ENCODE measurements around the gene CTSC.

- TF ChIP-seq SMC3 (IDR thresholded peaks at IDR 0.05; ENCODE audit: low read depth, low read length) = no peak
- no peak for TF ChIP-seq FOXJ3 (CRISPR knock-in tag; IDR thresholded peaks at IDR 0.05)
- no peak for TF ChIP-seq CTCF (IDR thresholded peaks at IDR 0.05)
- TF ChIP-seq EP300 (IDR thresholded peaks at IDR 0.05; ENCODE audit: borderline replicate concordance in 1 of 2, low read depth in 1 of 2, low read length in 1 of 2) = no peak
- no peak for TF ChIP-seq TAF1 (IDR thresholded peaks at IDR 0.05; ENCODE audit: borderline replicate concordance, low read depth, low read length)
- no peak for TF ChIP-seq MXI1 (IDR thresholded peaks at IDR 0.05; ENCODE audit: low read depth, low read length)
- no peak for TF ChIP-seq POLR2AphosphoS5 (IDR thresholded peaks at IDR 0.05; ENCODE audit: low read depth, low read length)
- TF ChIP-seq JUND (IDR thresholded peaks at IDR 0.05) = no peak
- no peak for TF ChIP-seq IRF3 (IDR thresholded peaks at IDR 0.05; ENCODE audit: low read depth, low read length)
Observed at GRCh38 chr11:88318017-88318416, 19.5 kb downstream of the CTSC start.
